HG03460 (cell line): ENCODE results near the gene IGFLR1.
"Not testable (repeated sequence)": the region's sequence is repeated elsewhere in the genome, so short reads cannot be mapped to it uniquely, and the experiment has no call there.

ENCODE experiments used
- ATAC-seq: cut with Tn5 transposase; IDR thresholded peaks from one replicate; pipeline ENCODE4 v1.9.1; 2021; ENCODE audit not compliant: unreplicated experiment

IGFLR1 gene

GRCh38 chr19:35777961-35778360, 35.7 kb upstream of the IGFLR1 start:
- ATAC-seq = no peak

- no peak for ATAC-seq
Measured at GRCh38 chr19:35777086-35777841, 35.0 kb upstream of the IGFLR1 start.

GRCh38 chr19:35776102-35776788, 34.0 kb upstream of the IGFLR1 start:
- ATAC-seq = no peak

- peak; percentile 92 for ATAC-seq
Measured at GRCh38 chr19:35775298-35776101, 33.2 kb upstream of the IGFLR1 start, which contains the start of gene ARHGAP33. TSS of gene ARHGAP33 (plus strand) at chr19:35775564. CDS start at chr19:35775659, 95 bp downstream.

GRCh38 chr19:35775046-35775297, 32.7 kb upstream of the IGFLR1 start:
- ATAC-seq = no peak

GRCh38 chr19:35774274-35775045, 32.2 kb upstream of the IGFLR1 start:
- no peak for ATAC-seq

GRCh38 chr19:35773020-35773806, 31.0 kb upstream of the IGFLR1 start:
- no peak for ATAC-seq

GRCh38 chr19:35772362-35772761, 30.1 kb upstream of the IGFLR1 start:
- ATAC-seq = not testable (repeated sequence)

- no peak for ATAC-seq
Measured at GRCh38 chr19:35768082-35768421, 25.8 kb upstream of the IGFLR1 start.

- ATAC-seq = no peak
Measured at GRCh38 chr19:35767288-35768081, 25.2 kb upstream of the IGFLR1 start.

- ATAC-seq = no peak
Measured at GRCh38 chr19:35766571-35767104, 24.4 kb upstream of the IGFLR1 start.

GRCh38 chr19:35764432-35765315, 22.4 kb upstream of the IGFLR1 start:
- no peak for ATAC-seq

- ATAC-seq = no peak
Measured at GRCh38 chr19:35760711-35761349, 18.6 kb upstream of the IGFLR1 start.

GRCh38 chr19:35759697-35760096, 17.4 kb upstream of the IGFLR1 start:
- ATAC-seq = no peak

GRCh38 chr19:35757749-35758608, 15.7 kb upstream of the IGFLR1 start, which contains the start of gene PROSER3:
TSS of gene PROSER3 (plus strand) at chr19:35758176. CDS start at chr19:35758216, 40 bp downstream.
- ATAC-seq = peak; percentile 95

- no peak for ATAC-seq
Measured at GRCh38 chr19:35757231-35757748, 15.0 kb upstream of the IGFLR1 start.
